ENCODE measurements around the gene ELMOD3. TPM values are rescaled to one million over a fixed set of nuclear protein-coding genes. Genes with fewer than 3 reads are reported as not detected.

Gene ELMOD3
- total and polyA plus RNA-seq, 2 of the 8 experiments (the other 6 are each of a cell fraction or from before 2014, with no cell fraction given): 8.5 to 10.2 TPM

GRCh38 chr2:85398426-85399182 is 44.0 kb downstream of the ELMOD3 start (continued):
- TF ChIP-seq TCF12 (IDR thresholded peaks at IDR 0.05; ENCODE audit: low read depth, low read length) (no peak), EGR1 (IDR thresholded peaks at IDR 0.05; ENCODE audit: borderline replicate concordance, low read depth, low read length) (no peak), KDM1A (IDR thresholded peaks at IDR 0.05; ENCODE audit: borderline replicate concordance, low read length) (no peak), GABPA (IDR thresholded peaks at IDR 0.05; ENCODE audit: borderline replicate concordance, insufficient read depth, low read length) (no peak), GTF2F1 (IDR thresholded peaks at IDR 0.05; ENCODE audit: borderline replicate concordance, low read depth, low read length) (no peak), TAF1 (IDR thresholded peaks at IDR 0.05; ENCODE audit: low read depth, low read length) (no peak), POLR2AphosphoS5 (IDR thresholded peaks at IDR 0.05; ENCODE audit: low read depth, low read length) (no peak), RXRA (IDR thresholded peaks at IDR 0.05; ENCODE audit: insufficient read depth, low read depth, low read length) (no peak), CREB1 (IDR thresholded peaks at IDR 0.05) (no peak)

All from H1 (cell line).